Loucy (cell line): ENCODE data around the gene FAM219A.

Experiments used
- EZH2phosphoT487 ChIP-seq: fragments of 200-600 bp; IDR thresholded peaks from 2 replicates; pipeline ENCODE4 v1.6.1; 2018; ENCODE audit warnings: antibody characterized with exemption, mild to moderate bottlenecking, moderate library complexity, borderline replicate concordance
- TF ChIP-seq, protein P1 (sequence below): fragments of 200-600 bp; sonication (generic); conservative IDR thresholded peaks from 2 replicates; pipeline ENCODE4 v1.5.1; 2014; ENCODE audit warnings: mild to moderate bottlenecking, antibody characterized with exemption, low read length

DNA sequence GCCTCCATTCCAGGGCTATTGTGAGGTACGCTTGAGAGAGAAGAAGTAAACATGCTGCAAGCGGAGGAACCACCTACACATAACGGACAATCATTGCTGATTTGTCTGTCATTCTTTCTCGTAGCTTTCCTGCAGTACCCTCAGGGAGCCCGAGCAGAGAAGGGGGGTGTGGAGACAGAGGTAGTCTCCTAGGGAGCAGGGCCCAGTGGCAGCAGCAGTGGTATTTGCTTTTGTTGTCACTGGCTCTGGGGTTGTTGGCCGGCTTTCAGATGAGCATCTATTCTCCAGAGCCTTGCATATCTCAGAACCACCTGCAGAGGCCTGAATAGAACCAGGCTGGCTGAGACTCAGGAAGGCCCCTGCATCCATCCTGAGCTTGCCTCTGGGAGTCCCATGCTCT, 44.5 kb upstream of the FAM219A start:
- TF ChIP-seq, protein P1, sequence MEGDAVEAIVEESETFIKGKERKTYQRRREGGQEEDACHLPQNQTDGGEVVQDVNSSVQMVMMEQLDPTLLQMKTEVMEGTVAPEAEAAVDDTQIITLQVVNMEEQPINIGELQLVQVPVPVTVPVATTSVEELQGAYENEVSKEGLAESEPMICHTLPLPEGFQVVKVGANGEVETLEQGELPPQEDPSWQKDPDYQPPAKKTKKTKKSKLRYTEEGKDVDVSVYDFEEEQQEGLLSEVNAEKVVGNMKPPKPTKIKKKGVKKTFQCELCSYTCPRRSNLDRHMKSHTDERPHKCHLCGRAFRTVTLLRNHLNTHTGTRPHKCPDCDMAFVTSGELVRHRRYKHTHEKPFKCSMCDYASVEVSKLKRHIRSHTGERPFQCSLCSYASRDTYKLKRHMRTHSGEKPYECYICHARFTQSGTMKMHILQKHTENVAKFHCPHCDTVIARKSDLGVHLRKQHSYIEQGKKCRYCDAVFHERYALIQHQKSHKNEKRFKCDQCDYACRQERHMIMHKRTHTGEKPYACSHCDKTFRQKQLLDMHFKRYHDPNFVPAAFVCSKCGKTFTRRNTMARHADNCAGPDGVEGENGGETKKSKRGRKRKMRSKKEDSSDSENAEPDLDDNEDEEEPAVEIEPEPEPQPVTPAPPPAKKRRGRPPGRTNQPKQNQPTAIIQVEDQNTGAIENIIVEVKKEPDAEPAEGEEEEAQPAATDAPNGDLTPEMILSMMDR: no peak
- no peak for TF ChIP-seq EZH2phosphoT487
